Prostate gland (tissue), 2 donors: ENCODE measurements around the gene THOP1.

Experiments
- POLR2A ChIP-seq: fragments of 450-650 bp; IDR thresholded peaks from one replicate; pipeline ENCODE4 v1.6.1; 2016; ENCODE audit warnings: antibody characterized with exemption, mild to moderate bottlenecking
- TF ChIP-seq, protein P1 (sequence below), 4 experiments: fragments of 200-600 bp in 2 of 4; fragments of 450-650 bp in 2 of 4; sonication (generic) in 2 of 4; IDR thresholded peaks; 1 replicate in 3 of 4; 2 replicates in 1 of 4; pipeline ENCODE4 v1.5.1; 2016 to 2019; ENCODE audit warnings: antibody characterized with exemption in 4 of 4, mild to moderate bottlenecking in 2 of 4, moderate library complexity in 2 of 4

DNA sequence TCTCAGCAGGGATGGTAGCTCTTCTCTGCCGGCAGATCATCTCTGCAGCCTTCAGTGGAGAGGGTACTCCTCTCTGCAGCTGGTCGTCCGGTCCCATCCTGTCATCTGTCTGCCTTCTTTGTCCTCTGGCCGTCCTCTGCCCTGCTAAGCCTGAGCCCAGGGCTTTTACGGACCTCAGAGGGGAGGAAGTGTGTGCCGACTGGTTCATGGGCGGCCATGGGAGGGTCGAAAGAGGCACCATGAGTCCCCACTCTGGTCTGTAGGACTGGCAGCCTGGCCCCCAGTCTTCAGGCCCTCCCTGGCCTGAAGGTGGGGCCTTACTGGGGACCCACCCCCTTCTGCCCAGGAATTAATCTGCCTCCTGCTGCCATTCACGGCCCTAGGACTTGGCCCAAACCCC is 38.3 kb downstream of the THOP1 start:
- TF ChIP-seq, protein P1, sequence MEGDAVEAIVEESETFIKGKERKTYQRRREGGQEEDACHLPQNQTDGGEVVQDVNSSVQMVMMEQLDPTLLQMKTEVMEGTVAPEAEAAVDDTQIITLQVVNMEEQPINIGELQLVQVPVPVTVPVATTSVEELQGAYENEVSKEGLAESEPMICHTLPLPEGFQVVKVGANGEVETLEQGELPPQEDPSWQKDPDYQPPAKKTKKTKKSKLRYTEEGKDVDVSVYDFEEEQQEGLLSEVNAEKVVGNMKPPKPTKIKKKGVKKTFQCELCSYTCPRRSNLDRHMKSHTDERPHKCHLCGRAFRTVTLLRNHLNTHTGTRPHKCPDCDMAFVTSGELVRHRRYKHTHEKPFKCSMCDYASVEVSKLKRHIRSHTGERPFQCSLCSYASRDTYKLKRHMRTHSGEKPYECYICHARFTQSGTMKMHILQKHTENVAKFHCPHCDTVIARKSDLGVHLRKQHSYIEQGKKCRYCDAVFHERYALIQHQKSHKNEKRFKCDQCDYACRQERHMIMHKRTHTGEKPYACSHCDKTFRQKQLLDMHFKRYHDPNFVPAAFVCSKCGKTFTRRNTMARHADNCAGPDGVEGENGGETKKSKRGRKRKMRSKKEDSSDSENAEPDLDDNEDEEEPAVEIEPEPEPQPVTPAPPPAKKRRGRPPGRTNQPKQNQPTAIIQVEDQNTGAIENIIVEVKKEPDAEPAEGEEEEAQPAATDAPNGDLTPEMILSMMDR (IDR thresholded peaks at IDR 0.05) = no peak
- no peak for TF ChIP-seq POLR2A
